Fibroblast of upper back skin (primary cell): ENCODE results near the gene CHN2.

Experiments
- DNase-seq: peaks from one replicate; pipeline ENCODE4 v3.0.0-alpha.2; 2013

The CHN2 gene

DNA sequence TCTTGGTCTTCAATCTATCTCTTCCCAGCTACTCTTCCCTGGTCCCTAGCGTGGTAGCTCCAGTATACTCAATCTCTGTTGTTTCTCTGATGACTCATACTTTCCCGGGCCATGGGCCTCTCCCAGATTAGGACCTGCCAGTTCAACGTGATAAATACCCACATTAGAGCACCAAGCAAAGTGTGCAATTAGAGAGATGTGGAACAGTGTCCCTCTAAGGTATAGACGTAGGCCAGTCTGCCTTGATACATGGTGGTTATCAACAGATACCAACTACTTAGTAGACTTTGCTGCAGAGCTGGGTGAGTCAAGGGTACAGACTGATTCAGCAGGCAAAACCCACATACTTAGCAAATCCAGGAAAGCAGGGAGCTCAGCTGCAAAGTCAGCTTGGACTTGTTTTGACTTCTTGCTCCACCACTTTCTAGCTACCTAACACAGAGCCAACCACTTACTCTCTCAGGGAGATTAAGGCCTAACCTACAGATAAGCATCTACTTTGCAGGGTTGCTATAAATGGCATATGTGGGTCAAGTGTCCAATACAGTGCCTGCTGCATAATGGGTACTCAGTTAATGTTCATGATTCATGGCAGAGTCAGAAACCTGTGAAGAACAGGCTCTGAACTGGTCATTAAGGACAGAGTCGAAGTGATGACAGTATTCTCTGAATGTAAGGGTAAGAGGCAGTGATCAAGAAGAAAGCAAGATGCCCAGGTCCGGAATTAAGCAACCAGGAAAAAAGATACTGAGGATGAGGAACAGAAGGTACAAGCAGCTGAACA lies 176.1 kb downstream of the CHN2 start:
- DNase-seq, result no peak

DNA sequence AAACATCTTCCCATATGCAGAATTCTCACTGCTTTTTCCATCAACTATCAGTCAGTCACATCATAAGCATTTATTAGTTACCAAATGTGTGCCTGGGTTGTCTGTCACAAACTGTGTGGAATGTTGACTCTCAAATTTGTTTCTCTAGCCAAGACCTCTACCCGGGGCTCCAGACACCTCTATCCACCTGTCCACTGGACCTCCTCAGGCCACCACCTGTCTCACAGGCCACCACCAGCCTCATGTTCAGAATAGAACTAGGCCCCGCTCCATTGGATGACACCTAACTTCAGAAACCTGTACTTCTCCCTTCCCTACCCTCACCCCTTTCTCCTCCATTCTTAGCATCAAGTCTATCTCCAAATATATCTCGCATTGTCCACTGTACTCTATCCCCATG lies 176.9 kb downstream of the CHN2 start:
- no peak for DNase-seq

DNA sequence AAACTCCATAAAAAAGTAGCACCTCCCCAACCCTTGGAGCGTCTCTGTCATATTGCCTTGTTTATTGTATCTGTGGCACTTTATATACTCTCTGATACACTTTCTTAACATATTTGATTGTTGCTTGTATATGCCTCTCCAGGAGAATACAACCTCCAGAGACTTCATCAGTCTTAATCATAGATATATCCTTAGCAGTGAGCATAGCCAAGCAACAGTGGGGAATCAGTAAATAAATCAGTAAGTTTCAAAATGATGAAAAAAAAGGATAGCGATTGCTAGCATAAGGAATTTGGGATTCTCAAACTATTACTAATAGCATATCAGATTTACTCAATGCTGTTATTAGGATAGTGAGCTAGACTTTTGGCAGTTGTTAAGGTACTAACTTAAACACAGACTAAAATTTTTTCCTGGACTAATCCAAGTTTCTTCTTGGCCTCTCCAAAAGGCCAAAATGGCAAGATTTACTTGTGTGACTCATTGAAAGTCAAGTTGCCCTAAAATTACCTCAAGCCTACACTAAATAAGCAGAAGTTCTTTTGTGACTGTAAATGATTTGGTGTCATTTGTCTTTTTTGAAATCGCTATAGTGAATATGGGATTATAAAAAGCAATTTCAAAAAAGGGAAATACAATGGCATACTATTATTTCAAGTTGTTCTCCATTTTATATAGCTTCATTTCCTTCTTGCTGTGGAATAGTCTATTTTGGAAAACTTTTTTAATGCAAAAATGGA lies 177.9 kb downstream of the CHN2 start:
- DNase-seq, result peak; percentile 44

DNA sequence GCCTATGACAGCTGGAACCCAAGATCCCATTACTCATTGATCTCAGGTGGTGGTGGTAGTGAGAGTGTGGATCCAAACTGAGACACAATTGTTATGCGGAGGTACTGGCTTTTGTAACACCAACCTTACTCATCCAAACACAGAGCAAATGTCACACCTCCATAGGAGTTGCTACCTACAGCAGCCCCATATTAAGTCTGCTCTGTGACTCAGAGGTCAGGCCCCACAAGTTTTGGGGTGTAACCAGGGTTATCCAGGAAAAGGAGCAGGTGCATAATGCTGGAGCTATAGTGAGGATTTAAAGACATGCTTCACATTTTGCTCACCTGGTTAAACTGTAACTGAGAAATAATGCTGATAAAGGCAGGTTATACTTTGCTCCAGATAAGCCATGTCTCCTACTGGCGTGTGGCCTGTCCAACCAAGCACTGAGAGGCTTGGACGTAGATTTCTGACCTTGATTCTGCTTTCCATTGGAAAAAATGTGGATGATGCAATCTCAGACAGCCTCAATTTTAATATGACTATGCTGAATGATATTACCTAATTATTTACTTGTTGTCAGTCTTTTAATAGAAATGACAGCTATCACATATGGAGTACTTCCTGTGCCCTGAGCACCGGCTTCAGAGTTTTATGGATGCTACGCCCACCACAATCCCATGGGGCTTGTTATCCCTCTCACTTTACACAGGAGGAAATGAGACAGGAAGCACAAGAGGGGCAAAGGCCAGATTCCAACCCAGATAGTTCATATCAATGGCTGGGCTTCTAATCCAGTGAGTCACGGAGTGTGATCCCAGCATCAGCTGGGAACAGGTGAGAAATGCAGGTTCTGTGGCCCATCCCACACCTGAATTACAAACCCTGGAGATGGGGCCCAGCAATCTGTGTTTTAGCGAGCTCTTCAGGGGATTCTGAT lies 181.3 kb downstream of the CHN2 start:
- peak; percentile 22 for DNase-seq

DNA sequence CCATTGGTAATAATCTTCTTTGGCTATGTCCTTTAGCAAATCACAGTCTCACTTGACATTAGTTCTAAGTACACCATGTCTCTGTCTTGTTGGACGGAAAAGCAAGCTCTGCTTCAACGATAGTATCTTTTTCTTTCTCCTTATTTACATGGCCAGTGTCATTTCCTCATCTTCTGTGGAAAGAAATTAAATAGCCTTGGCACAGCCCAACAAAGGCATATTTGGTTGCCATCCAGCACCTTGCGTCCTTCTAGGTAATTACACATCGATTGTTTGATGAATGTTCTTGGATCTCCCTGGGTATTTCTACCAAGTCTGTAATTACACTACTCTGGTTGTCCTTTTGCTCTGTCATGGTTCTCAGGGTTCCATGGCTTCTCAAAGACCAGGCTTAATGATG lies 183.1 kb downstream of the CHN2 start:
- DNase-seq, result no peak

DNA sequence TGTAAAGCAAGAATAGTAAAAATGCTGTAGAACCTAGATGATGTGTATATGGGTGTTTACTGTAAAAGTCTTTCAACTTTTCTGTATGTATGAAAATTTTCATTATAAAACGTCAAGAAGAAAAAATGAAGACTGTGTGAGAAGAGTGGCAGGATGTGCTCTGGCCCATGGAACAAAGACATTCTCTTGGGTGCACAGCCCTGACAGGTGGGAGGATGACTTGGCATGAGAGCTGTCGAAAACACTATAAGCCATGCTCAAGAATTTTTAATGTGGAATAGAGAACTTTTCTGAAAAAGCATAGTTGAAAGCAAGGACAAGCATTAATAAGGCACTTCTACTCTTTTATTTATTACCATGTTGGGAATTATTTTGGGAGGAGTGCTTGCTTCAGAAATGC lies 185.0 kb downstream of the CHN2 start:
- no peak for DNase-seq

DNA sequence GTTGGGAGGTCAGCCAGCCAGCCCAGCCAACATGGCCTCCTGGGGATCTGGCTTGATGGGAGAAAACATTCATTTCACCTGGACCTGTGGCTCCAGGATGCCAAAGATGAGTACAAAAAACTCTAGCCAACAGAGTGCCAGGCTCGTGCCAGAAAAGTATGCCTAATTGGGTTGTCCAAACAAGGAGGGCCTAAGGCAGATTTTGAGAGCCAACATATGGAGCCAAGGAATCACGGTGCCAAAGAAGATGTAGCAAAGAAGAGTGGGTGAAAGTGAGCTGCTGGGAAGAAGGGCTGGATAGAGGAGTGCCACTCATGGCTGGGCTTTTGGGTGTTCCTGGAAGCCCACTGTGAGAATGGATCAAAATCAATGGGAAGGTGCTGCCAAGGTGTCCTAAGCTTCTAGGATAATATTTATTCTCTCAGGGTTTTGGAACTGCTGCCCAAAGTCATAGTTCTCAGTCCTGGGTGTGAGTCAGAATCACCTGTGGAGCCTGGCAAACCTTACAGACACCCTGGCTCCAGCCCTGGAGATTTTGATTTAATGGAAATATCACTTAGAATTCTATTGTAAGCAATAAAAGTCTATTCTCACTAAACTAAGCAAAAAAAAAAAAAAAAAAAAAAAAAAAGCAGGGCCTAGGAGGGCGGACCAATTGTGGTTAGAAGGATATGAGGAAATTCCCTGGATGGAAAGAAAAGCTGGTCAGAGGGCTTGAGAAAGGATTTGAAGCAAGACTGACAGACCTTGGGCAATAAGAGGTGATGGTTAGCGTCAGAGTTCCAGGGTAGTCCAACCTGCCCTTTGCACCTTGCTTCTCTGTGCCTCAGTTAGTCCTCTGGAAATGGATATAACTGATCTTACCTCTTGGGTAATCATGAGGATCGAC lies 186.9 kb downstream of the CHN2 start:
- no peak for DNase-seq

DNA sequence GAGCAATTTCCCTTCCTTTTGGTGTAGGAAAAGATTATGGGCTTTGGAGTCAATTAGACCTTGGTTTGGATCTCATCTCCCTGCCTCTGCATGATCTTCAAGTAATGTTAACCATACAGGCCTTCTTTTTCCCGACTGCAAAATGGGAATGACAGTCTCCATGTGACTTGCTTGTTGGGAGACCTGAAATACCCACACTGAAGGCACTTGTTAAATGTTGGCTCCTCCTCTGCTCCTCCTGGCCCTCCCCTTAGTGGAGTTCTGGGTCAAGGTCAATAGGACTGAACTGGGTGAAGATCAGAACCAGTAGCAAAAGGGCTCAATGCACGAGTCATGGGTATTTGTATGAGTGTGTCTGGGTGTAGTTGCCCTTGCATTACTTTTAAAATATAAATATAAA lies 189.7 kb downstream of the CHN2 start:
- DNase-seq, result no peak

DNA sequence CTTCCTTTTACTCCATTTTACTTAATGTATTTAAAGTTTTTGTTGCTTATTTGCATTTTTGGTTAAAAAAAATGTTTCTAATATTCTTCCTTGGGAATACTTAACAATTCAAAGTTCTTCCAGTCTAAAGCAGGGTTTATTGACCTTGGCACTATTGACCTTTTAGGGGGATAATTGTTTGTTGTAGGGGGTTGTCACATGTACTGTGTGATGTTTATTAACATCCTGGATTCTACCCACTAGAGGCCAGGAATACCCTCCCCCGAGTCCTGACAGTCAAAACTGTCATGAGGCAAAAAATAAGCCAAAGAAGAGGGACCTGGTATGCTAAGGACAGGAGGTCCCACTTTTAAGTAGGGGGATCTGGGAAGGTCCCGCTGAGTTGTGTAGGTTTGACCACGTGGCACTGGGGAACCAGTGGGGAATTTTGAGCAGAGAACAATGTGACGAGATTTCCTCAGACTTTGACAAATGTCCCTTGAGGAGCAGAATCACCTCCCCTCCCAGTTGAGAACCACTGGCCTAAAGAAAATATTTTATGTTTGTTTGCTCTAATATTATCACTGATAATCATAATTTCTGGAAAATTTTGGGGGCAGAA lies 190.7 kb downstream of the CHN2 start:
- no peak for DNase-seq

DNA sequence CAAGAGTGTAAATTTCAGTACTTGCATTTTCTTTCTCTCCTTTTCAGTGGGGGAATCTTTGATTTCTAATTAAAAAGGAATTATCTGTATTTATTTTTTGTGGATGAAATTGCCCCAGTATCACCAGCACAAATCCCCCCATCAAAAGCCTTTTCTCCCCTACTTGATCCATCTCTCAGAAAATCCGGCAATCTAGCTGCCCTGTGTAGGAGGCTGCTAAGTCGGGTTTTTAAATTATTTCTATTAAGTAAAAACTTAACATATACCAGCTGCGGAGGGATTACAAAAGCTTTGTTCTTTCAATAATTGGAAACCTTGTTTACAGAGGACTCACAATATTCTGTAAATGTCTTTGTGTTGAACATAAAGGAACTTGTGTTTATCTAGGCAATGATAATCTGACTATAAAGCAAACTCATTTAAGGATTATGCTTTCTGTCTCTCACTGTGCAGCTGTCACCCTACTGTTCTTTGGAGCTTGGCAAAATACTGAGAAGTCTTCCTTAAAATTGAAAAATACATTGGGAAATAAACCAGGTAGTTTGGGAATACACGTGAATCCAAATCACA lies 191.7 kb downstream of the CHN2 start:
- DNase-seq, result no peak

DNA sequence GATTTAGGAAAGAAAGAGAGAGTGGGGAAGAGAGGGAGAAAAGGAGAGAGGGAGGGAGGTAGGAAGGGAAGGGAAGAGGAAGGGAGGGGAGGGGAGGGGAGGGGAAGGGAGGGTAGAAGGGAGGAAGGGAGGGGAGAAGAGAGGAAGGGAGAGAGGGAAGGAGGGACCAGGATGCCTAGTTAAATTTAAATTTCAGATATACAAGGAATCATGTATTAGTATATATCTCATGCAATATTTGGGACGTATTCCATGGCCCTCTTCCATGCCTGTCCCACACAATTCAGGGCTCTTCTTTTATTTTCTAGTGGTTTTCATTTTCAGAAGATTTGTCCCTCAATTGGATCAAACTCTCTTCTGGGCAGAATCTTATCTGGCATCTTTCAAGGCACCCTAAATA lies 196.7 kb downstream of the CHN2 start:
- DNase-seq, result no peak

DNA sequence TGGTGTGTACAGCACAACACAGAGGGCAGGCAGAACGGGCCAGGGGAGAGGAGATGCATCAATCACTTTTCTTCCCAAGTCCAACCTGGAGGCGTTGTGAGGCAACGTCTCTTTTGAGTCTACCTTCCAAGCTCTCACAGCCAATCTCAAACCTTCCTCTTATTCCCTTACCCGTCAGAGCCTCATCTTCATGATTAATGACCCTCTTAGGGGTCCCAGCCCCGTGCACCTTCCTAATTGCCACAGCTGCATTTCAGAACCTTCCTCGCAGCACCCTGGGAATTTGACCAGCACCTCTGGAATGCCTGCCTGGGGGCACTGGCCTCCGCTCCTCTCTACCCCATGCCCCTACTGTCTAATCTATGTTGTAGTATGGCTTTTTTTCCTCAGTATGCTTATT lies 199.7 kb downstream of the CHN2 start:
- no peak for DNase-seq

DNA sequence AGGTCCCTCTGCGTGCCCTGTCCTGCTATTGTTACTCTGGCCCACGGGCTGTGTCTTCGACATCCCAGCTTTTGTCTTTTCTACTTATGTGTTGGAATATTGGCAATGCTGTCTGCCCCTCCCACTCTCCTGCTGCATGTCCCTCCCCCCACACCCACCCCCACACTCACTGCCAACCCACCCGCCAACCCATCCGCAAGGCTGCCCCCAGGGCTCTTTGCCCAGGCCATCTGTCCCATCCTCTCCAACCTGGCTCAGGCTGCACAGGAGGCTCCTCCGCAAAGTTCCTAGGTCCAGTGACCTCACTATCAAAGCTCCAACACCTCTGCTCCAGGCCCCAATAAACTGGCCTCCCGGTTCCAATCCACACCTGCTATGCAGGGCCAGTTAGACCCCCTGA lies 202.0 kb downstream of the CHN2 start:
- DNase-seq, result no peak

DNA sequence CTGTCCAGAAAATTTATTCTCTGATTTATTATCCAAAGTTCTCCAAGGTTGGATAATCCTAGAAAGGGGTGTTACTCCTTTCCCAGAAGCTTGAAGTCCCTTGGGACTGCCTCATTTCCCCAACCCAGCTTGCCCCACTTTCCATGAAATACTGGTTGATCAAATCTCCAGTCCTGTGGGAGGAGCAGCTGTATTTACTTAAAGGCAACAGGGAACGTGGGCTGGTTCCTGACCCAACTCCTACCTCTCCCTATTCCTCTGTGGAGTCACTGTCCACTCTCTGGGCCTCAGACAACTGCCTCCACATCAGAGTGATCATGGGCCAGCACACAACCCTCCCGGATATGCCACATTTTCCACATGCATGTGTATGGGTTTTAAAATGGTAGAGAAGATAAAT lies 202.8 kb downstream of the CHN2 start:
- no peak for DNase-seq

DNA sequence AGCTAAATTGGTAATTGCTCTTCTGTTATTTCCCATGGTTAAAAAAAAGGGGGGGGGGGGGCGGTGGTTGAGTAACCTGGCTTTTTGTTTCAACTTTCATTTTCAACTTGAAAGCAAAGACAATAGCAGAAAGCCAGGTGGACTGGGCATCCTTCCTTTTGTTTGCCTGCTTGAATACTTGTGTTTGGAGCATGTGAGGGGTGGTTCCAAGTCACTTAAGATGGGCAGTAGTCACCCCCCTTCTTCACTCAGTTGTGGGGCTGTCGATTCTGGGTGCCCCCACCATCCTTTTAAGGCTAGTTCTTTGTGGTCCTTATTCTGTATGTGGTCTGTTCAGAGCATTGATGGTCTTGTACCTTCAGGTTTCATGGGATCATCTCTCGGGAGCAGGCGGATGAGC lies 203.4 kb downstream of the CHN2 start:
- no peak for DNase-seq

DNA sequence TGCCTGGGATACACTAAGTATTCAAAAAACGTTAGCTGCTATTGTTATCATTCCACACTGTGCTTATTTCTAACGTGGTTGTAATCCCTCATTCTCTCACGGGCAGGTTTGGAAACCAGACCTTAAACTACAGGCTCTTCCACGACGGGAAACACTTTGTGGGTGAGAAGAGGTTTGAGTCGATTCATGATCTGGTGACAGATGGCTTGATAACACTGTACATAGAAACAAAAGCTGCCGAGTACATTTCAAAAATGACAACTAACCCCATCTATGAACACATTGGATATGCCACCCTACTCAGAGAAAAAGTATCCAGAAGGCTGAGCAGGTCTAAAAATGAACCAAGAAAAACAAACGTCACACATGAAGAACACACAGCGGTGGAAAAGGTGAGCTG lies 205.9 kb downstream of the CHN2 start:
- DNase-seq, result no peak

DNA sequence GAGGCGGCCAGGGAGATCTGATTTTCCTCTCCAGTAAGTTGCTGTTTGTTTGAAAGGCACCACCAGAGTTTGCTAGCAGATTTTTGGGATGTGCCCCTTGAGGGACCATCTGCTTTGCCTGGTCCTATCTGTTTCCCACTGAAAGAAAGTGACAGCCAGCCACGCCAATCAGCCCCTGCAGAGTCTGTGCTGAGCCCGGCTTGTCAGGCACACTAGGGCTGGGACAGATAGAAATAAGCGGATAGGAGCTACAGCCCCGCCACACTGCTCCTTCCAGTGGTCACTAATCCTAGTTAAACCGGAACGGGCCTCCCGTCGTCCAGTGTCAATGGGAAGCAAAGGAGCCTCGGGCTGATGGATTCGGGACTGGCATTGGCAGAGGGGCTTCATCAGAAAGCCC lies 207.2 kb downstream of the CHN2 start:
- DNase-seq, result no peak

DNA sequence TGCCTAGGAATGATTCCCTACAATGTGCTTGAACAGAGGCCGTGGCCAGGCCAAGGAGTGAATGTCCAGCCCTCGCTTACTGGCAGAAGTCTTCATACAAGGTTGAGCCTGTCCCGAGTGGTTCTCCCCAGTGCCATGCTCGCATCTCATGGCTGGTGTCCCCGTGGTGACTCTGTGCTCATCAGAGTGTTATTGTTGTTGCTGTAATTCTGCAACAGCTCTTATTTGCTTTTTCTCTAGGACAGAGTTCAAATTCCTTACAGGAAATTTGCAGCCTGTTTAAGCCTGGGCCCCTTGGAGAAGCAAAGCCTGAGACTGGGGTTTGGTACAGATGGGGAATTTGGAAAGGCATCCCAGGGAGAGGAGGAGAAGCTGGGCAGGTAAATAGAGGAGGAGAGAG lies 211.3 kb downstream of the CHN2 start:
- DNase-seq, result no peak

DNA sequence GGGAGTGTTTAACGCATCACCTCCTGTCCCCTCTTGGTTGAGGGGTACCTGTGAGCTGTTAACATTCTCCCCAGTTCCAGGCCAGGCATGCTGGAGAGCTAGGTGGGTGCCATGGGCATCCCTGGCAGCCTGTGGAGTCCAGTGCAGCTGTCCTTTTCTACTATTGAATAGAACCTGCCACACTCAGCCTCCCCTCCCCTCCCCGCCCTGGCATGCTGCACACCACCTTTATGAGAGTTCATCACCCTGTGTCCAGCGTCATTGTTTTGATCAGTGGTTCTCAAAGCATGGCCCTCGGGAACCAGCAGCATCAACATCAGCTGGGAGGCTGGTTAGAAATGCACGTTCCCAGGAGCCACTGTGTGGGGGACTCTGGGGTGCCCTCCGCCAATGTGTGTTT lies 211.8 kb downstream of the CHN2 start:
- no peak for DNase-seq

DNA sequence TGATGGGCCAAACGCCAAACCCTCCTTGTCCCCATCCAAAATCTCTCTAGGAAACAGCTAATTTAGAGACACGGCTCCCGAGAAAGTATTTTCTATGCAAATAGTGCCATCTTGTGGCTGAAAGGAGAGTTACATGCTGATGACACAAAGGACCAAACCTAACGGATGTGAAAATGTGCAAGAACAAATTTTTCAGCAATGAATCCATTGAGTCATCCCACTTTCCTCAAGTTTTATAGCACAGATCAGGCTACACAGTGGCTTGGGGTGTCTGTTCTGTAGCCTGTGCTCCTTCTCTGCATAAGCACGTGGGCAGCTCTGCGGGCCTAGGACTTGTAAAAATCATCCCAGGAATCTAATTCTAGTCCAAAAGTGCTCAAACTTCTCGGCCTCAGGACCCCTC lies 214.3 kb downstream of the CHN2 start:
- DNase-seq, result peak; percentile 86

DNA sequence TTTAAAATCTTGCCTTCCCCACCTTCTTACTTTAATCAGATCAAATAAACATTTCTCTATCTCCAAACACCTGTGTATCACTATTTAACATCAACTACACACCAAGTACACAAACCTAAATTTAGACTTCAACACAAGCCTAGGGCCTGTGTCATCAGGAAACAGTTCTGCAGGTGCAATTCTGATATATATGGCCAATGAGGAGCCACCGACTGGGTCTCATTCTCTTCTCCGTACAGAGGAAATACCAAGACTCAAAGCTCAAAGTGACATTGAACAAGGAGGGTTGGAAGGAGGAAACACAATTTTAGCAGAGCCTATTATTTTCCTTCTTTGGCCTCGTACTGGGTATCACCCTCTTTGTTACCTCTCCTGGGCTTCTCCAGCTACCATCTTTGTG lies 216.4 kb downstream of the CHN2 start:
- DNase-seq, result no peak

DNA sequence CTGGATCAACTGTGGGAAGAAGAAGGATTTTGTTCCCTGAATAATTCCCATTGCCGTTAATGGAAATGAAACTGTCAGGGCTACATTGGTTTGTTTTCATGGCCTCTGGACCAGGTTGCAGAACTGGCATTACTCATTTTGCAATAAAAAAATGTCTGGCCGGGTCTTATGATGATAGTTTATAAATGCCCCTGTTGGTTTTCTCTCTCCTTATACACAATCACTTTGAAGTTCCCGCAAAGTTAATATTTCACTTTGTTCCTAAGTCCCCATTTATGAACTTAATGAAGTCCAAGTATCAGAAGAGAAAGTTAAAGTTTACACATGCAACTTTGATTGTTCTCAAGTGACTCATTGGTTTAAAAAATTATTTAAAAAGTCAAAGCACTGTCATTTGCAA lies 218.3 kb downstream of the CHN2 start:
- DNase-seq, result no peak
